ENCODE data around the gene STK4.

DNA sequence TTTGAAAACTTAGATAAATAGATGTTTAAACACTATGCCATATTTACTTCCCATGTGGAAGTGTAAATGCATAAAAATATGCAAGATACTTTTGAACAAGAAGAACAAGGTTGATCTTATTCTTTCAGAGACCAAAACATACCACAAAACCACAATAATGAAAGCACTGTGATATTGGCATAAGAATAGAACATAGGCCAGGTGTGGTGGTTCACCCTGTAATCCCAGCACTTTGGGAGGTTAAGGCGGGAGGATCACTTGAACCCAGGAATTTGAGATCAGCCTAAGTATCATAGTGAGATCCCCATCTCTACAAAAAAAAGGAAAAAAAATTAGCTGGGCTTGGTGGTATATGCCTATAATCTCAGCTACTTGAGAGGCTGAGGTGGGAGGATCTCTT lies 68.1 kb downstream of the STK4 start:
- TF ChIP-seq, protein P1, sequence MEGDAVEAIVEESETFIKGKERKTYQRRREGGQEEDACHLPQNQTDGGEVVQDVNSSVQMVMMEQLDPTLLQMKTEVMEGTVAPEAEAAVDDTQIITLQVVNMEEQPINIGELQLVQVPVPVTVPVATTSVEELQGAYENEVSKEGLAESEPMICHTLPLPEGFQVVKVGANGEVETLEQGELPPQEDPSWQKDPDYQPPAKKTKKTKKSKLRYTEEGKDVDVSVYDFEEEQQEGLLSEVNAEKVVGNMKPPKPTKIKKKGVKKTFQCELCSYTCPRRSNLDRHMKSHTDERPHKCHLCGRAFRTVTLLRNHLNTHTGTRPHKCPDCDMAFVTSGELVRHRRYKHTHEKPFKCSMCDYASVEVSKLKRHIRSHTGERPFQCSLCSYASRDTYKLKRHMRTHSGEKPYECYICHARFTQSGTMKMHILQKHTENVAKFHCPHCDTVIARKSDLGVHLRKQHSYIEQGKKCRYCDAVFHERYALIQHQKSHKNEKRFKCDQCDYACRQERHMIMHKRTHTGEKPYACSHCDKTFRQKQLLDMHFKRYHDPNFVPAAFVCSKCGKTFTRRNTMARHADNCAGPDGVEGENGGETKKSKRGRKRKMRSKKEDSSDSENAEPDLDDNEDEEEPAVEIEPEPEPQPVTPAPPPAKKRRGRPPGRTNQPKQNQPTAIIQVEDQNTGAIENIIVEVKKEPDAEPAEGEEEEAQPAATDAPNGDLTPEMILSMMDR (IDR thresholded peaks at IDR 0.05; ENCODE audit: poor library complexity, severe bottlenecking), result no peak
- TF ChIP-seq EZH2 (IDR thresholded peaks at IDR 0.05; ENCODE audit: borderline replicate concordance, insufficient read depth, low read length, poor library complexity, severe bottlenecking) (no peak), POLR2AphosphoS5 (IDR thresholded peaks at IDR 0.05) (no peak)
